WI38 (cell line): Measurements from ENCODE around the gene PRSS48.

Experiments
- H3K4me3 ChIP-seq: 2 replicates; pipeline ENCODE4 v1.5.1; 2011; ENCODE audit warnings: low read depth, mild to moderate bottlenecking, control low read depth, low read length
- TF ChIP-seq, protein P1 (sequence below): IDR thresholded peaks from 2 replicates; pipeline ENCODE4 v1.5.1; 2012; ENCODE audit warnings: low read depth, mild to moderate bottlenecking, control low read depth, low read length

PRSS48 gene

DNA sequence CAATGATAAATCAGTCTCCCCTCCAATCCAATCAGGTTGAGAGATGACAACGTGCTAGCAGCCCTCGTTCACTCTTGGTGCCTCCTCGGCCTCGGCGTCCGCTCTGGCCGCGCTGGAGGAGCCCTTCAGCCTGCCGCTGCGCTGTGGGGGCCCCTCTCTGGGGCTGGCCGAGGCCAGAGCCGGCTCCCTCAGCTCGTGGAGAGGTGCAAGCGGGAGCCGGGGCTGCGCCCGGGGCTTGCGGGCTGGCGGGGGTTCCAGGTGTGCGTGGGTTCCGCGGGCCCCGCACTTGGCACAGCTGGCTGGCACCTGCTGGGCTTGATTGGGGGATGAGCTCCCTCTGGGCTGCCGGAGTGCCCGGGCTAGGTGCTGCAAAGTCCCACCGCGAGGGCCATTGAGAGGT is 40.9 kb upstream of the PRSS48 start:
- TF ChIP-seq, protein P1, sequence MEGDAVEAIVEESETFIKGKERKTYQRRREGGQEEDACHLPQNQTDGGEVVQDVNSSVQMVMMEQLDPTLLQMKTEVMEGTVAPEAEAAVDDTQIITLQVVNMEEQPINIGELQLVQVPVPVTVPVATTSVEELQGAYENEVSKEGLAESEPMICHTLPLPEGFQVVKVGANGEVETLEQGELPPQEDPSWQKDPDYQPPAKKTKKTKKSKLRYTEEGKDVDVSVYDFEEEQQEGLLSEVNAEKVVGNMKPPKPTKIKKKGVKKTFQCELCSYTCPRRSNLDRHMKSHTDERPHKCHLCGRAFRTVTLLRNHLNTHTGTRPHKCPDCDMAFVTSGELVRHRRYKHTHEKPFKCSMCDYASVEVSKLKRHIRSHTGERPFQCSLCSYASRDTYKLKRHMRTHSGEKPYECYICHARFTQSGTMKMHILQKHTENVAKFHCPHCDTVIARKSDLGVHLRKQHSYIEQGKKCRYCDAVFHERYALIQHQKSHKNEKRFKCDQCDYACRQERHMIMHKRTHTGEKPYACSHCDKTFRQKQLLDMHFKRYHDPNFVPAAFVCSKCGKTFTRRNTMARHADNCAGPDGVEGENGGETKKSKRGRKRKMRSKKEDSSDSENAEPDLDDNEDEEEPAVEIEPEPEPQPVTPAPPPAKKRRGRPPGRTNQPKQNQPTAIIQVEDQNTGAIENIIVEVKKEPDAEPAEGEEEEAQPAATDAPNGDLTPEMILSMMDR = no peak

DNA sequence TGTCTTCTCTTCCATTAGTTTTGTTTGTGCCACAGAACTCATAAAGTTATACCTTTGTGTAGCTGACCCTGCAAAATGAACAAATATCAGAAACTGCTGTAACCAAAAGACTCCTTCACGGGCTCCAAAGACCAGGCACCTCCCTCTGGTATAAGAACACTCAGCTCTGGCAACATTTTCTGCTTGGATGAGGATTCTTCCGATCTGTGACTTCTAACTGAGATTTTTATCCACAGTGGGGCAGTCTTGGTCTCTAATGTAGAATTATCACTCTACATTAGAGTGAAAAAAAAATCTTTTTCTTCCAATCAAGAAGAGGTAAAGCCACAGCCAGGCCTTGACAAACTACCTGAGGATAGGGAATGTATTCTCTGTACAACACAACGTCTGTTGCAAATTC is 38.5 kb upstream of the PRSS48 start:
- TF ChIP-seq, protein P1 = no peak
- no peak overlapping the region for H3K4me3 ChIP-seq

More for the DNA sequence above, 40.9 kb upstream of the PRSS48 start:
- no peak overlapping the region for H3K4me3 ChIP-seq

DNA sequence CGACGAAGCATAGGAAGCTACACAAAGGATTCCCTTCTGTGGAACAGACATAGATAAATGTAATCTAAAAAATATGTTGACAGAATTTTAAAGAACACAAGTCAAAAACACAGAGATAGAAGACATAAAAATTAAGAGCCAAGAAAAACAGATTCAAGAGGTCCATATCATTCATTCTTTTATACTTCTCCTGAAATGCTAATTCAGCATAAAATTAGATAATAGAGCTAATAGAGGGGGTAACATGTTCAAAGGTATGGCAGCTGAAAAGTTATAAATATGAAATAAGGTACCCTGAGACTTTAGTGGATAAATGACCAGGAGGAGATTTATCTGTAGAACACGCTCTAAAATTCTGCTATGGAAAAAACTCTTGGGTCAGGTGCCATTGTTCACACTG is 37.4 kb upstream of the PRSS48 start:
- no peak overlapping the region for H3K4me3 ChIP-seq
- TF ChIP-seq, protein P1 = no peak

DNA sequence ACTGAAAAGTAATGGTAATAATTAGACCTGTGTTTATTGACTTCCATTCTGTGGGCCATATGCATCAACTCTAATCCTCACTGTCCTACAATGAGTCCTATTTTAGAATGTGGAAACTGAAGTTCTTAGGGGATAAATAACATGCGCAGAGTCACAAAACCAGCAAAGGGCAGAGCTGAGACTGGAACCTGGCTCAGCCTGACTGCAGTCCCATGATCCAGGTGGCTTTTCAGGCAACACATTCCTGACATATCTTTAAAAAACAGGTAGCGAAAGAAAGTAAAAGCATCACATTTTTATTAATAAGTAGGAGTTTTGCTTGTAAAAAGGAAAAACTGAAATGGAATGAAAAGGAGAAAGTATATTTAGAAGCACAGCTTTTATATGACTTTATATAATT is 34.7 kb upstream of the PRSS48 start:
- no peak overlapping the region for H3K4me3 ChIP-seq
- TF ChIP-seq, protein P1 = no peak

DNA sequence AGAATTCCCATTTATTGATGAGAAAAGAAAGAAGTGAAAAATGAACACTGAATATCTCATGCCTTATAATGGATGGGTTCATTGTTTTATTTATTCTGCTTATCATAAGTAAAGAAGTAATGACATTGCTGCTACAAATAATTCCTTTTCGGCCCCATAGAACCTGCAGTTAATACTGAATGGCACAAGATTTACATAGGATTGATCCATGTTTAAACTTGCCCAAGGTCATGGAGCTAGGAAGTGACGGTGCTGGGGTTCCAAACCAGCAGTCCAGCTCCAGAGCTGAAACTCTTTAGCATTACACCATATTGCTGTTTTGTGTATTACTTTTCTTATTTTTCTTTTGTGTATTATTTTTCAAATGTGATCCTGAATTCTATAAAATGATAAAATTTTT is 30.2 kb upstream of the PRSS48 start:
- TF ChIP-seq, protein P1 = no peak
- H3K4me3 ChIP-seq = no peak overlapping the region

DNA sequence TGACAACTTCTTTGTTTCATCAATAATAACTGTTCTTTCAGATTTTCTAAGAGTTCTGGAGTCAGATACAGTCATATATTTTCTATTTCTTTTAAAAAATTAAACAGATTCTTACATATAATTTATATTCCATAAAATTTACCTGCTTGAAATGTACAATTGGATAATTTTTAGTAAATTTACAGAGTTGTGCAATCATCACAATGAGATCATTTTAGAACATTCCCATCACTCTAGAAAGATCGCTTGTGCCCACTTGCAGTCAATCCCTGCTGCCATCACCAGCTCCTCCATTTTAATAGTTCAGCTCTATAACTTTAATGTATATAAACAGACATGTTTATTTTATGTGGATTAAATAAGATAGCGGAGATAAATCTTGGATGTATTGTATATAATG is 29.6 kb upstream of the PRSS48 start:
- H3K4me3 ChIP-seq = no peak overlapping the region
- TF ChIP-seq, protein P1 = no peak

DNA sequence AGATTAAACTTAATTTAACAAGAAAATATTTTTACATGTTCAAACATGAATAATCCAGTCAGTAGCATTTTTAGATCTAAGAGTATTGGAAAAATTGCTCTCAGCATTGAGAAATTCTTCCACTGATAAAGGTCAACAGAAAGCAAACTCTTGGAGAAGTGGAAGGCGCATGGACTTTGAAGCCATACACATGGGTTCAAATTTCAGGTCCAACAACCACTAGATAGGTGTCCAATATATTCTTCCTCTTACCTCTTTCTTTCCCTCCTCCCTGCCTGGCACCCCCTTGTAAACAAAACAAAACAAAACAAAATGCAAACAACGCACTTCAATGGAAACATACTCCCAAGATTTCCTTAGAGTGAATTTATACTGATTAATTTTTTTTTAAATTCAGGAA is 28.4 kb upstream of the PRSS48 start:
- TF ChIP-seq, protein P1 = no peak
- H3K4me3 ChIP-seq = no peak overlapping the region
